ENCODE results near the gene KDM8.
A peak's percentile ranks its signal among the peaks of the same experiment; 100 is the strongest.
"Not testable (repeated sequence)": the region's sequence is repeated elsewhere in the genome, so short reads cannot be mapped to it uniquely, and the experiment has no call there.

The KDM8 gene

DNA sequence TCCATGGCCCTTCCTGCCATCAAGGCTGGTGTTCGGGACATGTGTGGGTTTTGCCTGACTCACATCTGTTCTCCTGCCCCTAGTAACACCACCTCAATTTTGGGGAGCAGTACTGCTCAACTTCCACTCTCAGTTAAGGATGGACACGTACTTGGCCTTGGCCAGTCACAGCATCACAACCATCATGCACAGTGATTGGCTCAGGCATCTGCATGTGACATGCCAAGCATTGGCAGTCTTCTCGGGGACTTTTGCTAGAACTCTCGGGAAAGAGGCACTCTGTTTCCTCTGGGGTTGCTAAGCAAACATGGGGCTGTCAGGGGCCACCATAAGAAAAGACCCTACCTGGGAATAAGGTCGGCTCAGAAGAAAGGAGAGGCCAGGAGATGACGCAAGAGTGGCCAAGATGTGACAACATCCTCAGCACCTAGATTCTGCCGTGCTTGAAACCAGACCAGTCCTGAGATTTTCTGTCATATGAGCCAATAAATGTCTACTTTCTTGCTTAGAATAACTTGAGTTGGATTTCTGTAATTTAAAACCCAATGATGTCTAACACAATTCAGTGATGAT lies 11.9 kb upstream of the KDM8 start:
- DNase-seq (ENCODE audit: low spot score), result no peak

GRCh38 chr16:27193300-27193990 lies 9.9 kb upstream of the KDM8 start:
- DNase-seq (ENCODE audit: low spot score), result no peak

- DNase-seq (ENCODE audit: low spot score), result no peak
Measured at GRCh38 chr16:27195076-27195741, 8.1 kb upstream of the KDM8 start.

- DNase-seq (ENCODE audit: low spot score), result no peak
Measured at GRCh38 chr16:27195941-27196595, 7.3 kb upstream of the KDM8 start.

DNA sequence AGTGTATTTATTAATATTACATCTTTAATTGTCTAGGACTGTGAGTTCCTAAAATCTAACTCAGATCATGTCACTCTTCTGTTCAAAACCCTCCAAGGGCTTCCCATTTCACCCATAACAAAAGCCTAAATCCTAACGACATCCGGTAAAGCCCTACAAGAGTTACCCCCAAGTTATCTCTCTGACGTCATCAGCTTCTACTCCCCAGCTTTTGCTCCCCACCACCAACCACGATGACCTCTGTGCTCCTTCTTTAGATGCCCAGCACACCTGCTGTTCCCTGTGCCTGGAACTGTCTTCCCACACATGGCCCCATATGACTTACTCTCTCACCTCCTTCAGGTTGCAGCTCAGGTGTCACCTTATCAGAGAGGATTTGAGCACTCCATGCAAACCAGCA lies 6.3 kb upstream of the KDM8 start:
- DNase-seq (ENCODE audit: low spot score), result no peak

GRCh38 chr16:27198451-27199234 lies 4.7 kb upstream of the KDM8 start:
- DNase-seq (ENCODE audit: low spot score), result no peak

DNA sequence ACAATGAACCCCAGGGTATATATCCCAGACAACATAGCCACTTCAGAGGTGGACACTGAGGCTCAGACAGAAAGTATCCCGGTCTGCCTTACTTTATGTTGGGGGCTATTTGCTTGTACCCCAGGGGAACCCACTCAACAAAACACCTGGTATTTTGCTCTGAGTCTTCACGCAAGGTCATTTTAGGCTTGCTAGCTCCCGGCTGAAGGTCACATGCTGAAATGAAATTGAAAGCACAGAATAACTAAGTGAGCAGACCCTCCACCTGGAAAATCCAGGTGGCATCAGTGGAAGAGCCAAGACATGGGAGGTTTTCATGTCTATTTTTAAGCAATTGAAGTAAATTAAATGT lies 4.1 kb upstream of the KDM8 start:
- no peak for DNase-seq (ENCODE audit: low spot score)

GRCh38 chr16:27199736-27200135 lies 3.6 kb upstream of the KDM8 start:
- DNase-seq (ENCODE audit: low spot score), result no peak

GRCh38 chr16:27200914-27201313 lies 2.4 kb upstream of the KDM8 start:
- not testable (repeated sequence) for DNase-seq (ENCODE audit: low spot score)

GRCh38 chr16:27202923-27203506 lies 311 bp upstream of the KDM8 start:
- DNase-seq (ENCODE audit: low spot score), result peak; percentile 91

DNA sequence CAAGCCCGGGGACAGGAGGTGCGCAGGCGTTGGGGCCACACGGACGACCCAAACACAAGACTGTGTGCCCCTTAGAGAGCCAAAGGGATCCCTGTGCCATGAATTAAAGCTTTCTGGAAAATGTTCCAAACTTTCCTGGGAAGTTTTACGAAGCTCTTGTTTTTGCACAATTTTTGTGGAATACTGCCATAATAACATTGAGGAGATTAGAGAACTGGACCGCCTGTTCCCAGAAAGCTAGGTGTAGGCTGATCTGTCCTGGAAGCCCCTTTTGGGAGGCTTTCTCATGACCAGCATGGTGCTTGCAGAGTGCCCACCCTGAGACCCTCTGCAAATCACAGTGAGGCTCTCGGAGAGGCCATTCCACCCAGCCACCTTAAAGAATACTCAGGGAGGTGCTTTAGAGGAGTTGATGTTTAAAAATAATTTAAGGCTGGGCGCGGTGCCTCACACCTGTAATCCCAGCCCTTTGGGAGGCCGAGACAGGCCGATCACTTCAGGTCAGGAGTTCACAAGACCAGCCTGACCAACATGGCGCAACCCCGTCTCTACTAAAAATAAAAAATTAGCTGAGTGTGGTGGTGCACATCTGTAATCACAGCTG lies 1.1 kb downstream of the KDM8 start:
- DNase-seq (ENCODE audit: low spot score), result no peak

DNA sequence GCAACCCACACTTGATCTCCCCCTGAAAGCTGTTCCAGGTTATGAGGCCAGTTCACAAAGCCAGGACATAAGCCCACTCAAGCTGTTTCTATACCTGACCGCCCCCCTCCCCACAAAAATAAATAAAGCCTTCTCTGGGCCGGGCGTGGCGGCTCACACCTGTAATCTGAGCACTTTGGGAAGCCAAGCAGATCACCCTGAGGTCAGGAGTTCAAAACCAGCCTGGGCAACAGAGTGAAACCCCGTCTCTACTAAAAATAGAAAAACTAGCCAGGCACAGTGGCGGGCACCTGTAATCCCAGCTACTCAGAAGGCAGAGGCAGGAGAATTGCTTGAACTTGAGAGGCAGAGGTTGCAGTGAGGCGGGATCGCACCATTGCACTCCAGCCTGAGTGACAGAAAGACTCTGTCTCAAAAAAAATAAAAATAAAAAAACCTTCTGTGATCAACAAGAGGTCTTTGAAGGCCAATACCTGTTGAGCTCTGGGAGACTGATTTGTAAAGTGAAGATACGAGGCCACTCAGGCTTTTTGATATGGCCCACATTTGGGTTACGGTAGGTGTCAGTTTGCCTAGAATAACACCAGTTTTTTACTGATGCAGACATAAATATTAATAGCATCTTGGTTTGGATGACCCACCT lies 2.2 kb downstream of the KDM8 start:
- DNase-seq (ENCODE audit: low spot score), result no peak

DNA sequence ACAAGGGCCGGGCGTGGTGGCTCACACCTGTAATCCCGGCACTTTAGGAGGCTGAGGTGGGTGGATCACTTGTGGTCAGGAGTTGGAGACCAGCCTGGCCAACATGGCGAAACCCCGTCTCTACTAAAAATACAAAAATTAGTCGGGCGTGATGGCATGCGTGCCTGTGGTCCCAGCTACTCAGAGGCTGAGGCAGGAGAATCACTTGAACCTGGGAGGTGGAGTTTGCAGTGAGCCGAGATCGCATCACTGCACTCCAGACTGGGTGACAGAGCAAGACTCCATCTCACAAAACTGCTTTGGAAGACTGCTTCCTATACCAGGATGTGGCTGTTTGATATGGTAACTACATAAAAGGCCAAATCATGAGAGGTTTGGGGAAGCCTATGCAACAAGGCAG lies 3.8 kb downstream of the KDM8 start:
- not testable (repeated sequence) for DNase-seq (ENCODE audit: low spot score)

DNA sequence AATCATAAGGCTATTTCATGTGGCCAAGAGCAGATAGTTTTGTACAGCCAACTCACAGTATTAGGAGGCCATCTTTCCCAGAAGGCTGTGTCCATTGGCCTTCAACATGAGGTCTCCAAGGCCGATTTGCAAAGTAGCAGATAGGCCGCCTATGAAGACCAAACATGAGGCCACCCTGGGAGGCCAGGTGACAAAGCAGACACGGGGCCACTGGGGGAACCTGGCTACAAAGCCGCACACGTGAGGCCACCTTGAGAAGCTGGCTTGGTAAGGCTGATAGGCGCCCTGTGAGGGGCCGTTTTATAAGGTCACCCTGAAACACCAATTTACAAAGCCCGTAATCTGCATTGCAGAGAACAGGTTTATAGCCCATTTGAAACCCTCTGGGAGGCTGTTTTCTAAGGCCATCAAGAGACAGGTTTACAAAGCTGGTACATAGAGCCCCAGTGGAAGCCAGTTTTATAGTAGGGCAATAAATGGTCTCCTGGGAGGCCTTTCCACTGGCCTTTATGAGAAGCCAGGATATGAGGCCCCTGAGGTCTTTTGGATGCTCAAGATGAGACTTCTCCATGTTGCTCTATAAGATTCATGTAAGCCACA lies 4.9 kb downstream of the KDM8 start:
- DNase-seq (ENCODE audit: low spot score), result no peak

- no peak for DNase-seq (ENCODE audit: low spot score)
Measured at GRCh38 chr16:27208796-27209195, 5.5 kb downstream of the KDM8 start.

- no peak for DNase-seq (ENCODE audit: low spot score)
Measured at GRCh38 chr16:27209591-27209990, 6.3 kb downstream of the KDM8 start.

DNA sequence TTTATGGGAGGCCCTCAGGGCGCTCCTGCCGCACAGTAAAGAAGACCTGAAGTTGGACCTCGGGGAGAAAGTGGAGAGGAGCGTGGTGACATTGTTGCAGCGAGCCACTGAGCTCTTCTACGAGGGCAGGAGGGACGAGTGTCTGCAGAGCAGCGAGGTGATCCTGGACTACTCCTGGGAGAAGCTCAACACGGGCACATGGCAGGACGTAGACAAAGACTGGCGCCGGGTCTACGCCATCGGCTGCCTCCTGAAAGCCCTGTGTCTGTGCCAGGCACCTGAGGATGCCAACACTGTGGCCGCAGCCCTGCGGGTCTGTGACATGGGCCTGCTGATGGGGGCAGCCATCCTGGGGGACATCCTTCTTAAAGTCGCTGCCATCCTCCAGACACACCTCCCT lies 6.8 kb downstream of the KDM8 start:
- no peak for DNase-seq (ENCODE audit: low spot score)

DNA sequence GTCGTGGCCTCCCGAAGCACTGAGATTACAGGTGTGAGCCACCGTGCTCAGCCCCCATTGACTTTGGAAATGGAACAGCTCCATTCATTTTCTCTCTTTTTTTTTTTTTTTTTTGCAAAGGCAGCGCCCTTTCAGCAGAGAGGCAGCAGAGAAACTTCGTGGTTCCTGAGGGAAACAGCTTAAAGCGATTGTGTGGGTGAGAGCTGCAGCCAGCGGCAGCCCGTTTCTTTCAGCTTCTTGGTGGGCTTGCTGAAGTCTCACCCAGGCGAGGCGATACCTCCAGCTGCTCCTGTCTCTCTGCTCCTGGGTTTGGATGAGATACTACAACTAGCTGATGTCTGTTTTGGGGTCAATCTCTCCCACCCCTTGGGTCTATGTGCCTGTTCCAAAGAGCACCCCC lies 7.7 kb downstream of the KDM8 start:
- DNase-seq (ENCODE audit: low spot score), result no peak

DNA sequence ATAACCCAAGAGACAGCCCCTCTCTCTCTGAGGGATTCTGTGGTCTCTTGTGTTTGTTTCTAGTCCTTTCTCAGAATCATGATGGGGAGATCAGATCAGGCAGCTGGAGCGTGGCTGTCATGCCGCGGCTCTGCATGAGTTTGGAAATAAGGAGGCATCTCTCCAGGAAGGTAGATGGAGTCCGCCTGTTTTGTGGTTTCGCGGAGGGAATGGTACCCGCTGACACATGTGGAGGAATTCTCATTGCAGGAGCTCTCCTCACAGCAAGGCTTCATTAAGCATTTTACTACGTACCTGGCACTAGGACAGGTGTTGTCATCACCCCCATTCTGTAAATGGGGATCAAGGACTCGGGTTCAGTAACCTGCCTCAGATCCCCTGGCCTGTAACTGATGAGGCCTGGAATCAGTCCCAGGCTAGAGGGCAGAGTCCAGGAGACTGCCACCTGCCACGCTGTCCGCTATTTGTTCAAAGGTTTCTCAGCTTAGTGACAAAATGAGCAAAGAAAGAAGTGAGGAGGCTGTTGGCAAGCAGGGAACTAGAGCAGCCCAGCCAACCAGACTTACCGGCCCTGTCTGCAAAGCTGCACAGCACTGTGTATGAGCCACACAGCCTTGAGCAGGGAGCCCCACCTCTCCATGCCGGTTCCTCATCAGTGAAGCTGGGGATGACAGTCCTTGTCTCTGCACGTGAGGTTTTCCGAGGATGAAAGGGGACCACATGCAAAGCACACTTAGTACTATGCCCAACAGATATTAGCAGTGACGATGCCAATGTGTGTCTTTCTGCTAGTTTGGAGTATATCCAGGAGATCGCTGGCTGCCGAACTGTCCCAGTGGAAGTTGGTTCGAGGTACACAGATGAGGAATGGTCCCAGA lies 11.0 kb downstream of the KDM8 start:
- no peak for DNase-seq (ENCODE audit: low spot score)

DNA sequence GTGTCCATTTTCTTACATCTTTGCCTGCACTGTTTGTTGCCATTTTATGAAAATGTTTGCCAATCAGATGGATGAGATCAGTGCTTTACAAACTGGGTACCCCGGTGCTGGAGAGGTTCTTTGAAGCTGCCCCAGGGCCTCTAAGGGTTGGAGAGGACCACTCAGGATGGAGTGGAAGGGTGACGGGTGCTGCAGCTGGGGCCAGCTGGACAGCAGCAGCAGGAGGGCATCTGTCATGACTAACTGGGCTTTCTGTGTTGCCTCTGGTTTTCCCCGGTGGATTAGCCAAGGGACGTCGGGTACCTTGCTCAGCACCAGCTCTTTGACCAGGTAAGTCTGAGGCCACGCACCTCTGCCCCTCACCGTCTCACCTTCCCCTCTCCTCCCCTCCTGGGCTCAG lies 12.3 kb downstream of the KDM8 start:
- DNase-seq (ENCODE audit: low spot score), result no peak

Data from GM03348 (cell line).